Glomerular visceral epithelial cell (primary cell): ENCODE measurements around the gene MSX2.

Source experiments
- DNase-seq: peaks from one replicate; pipeline ENCODE4 v3.0.0-alpha.2; 2016; ENCODE audit errors: extremely low spot score

The MSX2 gene

DNA sequence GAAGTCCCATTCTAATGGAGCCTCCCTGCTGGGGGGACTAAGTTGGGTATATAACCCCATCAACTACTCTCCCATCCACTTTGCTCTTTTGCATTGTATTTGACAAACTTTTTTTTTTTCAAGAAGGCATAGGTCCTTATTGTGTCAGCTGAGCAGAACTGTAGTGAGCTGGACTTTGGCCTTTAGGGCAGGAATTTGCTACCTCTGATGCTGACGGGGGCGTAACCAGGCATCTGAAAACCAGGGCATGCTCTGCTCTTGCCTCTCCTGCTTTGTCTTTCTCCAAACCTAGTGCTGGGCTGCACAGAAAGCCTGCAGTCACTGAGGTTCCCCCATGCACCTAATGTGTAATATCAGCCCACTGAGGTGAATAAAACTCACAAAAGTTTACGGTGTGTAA is 49.0 kb downstream of the MSX2 start:
- no peak for DNase-seq

DNA sequence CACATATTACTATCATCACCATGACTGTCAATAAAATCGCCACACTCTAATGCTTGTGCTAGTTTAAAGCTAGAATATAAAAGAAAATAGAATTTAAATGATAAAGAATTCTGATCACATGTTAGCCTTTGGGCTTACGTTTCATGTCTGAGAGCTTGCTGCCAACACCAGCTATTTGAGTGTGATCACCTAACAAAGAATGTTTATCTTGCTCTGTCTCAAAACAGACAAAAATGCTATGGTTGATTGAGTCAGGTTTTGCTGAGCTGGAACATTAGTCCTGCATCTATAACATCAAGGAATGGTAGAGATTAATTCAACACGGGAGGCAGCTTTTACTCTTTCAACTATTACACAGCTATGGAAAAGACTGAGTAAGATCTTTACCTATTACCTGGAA is 50.7 kb downstream of the MSX2 start:
- DNase-seq = no peak

DNA sequence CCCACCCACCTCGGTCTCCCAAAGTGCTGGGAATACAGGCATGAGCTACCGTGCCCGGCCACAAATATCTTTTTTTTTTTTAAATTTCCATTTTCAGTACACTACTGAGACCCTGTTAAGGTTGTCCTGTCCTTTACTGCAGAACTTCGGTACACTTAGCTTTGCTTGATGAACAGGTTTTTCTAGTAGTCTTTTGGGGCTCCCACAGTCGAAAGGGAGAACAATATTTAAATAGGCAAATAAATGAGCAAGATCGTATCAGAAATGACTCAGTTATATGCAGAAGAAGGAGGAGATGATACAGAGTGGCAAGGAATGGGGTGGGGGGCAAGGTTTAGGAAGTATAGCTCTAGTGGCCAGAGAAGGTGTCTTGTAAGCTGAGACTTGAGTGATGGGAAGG is 52.7 kb downstream of the MSX2 start:
- DNase-seq = no peak

DNA sequence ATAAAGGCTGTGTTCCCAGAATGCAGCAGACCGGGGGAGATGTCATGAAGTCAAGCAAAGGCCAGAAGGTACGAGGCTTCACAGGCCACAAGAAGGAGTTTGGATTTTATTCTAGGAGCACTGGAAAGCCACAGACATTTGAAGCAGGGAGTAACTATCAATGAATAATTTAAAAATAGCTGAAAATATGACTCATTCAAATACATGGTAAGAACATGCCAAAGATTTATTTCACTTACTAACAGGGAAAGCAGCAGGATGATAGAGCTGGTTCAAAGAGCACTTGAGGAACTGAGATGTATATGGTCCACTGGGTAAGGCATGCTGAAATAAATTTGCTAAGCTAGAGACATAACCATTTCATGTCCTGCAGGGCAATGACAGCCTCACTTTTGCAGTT is 53.2 kb downstream of the MSX2 start:
- DNase-seq = no peak
